NCI-H2107 treated with DMSO at 0.1 percent for 48 hours (cell line): ENCODE data around the gene PMM1.
"Not testable (repeated sequence)": the region's sequence is repeated elsewhere in the genome, so short reads cannot be mapped to it uniquely, and the experiment has no call there.

Source experiments
- DNase-seq: peaks from one replicate; lab custom pipeline; 2025; ENCODE audit not compliant: unreplicated experiment; lab: John Stamatoyannopoulos, UW

PMM1 gene

GRCh38 chr22:41564563-41564962 lies 25.1 kb downstream of the PMM1 start:
- no peak for DNase-seq

- no peak for DNase-seq
These were observed 26.5 kb downstream of the PMM1 start for GRCh38 chr22:41563051-41563711.

GRCh38 chr22:41562461-41562860 lies 27.2 kb downstream of the PMM1 start:
- DNase-seq: no peak

- DNase-seq: no peak
These were observed 27.9 kb downstream of the PMM1 start for GRCh38 chr22:41561788-41562187.

- no peak for DNase-seq
These were observed 28.3 kb downstream of the PMM1 start for GRCh38 chr22:41561335-41561734.

GRCh38 chr22:41560095-41560471 lies 29.6 kb downstream of the PMM1 start:
- DNase-seq: no peak

- DNase-seq: not testable (repeated sequence)
These were observed 31.4 kb downstream of the PMM1 start for GRCh38 chr22:41558241-41558630.

- no peak for DNase-seq
These were observed 32.0 kb downstream of the PMM1 start for GRCh38 chr22:41557401-41558240.

GRCh38 chr22:41556561-41556960 lies 33.1 kb downstream of the PMM1 start:
- DNase-seq: no peak

- no peak for DNase-seq
These were observed 34.2 kb downstream of the PMM1 start for GRCh38 chr22:41555325-41555982.

GRCh38 chr22:41551877-41552582 lies 37.6 kb downstream of the PMM1 start:
- DNase-seq: no peak

- DNase-seq: no peak
These were observed 38.6 kb downstream of the PMM1 start for GRCh38 chr22:41550952-41551491.

- no peak for DNase-seq
These were observed 40.8 kb downstream of the PMM1 start for GRCh38 chr22:41548830-41549211.

- DNase-seq: no peak
These were observed 44.8 kb downstream of the PMM1 start for GRCh38 chr22:41544671-41545476.

- peak; percentile 87 for DNase-seq
These were observed 45.6 kb downstream of the PMM1 start, which contains the start of gene POLR3H for GRCh38 chr22:41543854-41544670. TSS of gene POLR3H (minus strand) at chr22:41544470. CDS start at chr22:41544101, 369 bp downstream.

GRCh38 chr22:41542224-41542623 lies 47.4 kb downstream of the PMM1 start:
- no peak for DNase-seq

- DNase-seq: no peak
These were observed 48.2 kb downstream of the PMM1 start for GRCh38 chr22:41541484-41541883.

- no peak for DNase-seq
These were observed 49.3 kb downstream of the PMM1 start for GRCh38 chr22:41540365-41540764.

- DNase-seq: no peak
These were observed 49.7 kb downstream of the PMM1 start for GRCh38 chr22:41540006-41540315.
